K562 (cell line): Measurements from ENCODE around the gene NDUFV2.

Experiments used
- CEBPB ChIP-seq: fragments of 450-650 bp; IDR thresholded peaks from 2 replicates; pipeline ENCODE4 v1.6.1; 2016; ENCODE audit warnings: missing genetic modification characterization, missing compliant biosample characterization
- GATAD2B ChIP-seq: fragments of 450-650 bp; IDR thresholded peaks from 2 replicates; pipeline ENCODE4 v1.6.1; 2017; ENCODE audit warnings: mild to moderate bottlenecking, borderline replicate concordance
- KLF10 ChIP-seq: fragments of 250-450 bp; sonication (Bioruptor Pico); IDR thresholded peaks from 2 replicates; pipeline ENCODE4 v1.6.1; 2021; ENCODE audit warnings: matching md5 sums
- RNF2 ChIP-seq: sonication (generic); IDR thresholded peaks from 2 replicates; pipeline ENCODE4 v1.6.1; 2016
- TF ChIP-seq, protein P1 (sequence below): fragments of 250-450 bp; sonication (Bioruptor Pico); IDR thresholded peaks from 2 replicates; pipeline ENCODE4 v1.9.0; 2021; ENCODE audit warnings: mild to moderate bottlenecking, inconsistent platforms

DNA sequence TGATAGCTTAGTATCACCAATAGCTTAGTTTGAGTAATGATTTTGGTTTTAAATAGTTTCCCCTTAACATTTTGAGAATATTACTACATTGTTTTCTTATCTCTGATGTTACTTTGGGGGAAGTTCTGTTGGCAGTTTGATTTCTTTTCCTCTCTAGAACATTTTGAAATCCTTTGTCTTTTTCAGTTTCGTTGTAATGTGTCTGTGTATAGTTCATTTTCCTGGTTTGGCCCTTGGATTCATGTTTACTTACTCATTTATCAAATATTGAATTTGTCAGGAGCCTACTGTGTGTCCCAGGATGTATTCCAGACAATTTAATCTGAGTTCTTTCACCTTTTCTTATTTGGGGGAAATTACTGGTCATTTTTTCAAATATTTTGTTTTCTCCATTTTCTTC lies 50.8 kb downstream of the NDUFV2 start:
- TF ChIP-seq KLF10 (CRISPR knock-in tag) (no peak), GATAD2B (no peak), RNF2 (no peak), CEBPB (tag) (no peak)
- TF ChIP-seq, protein P1, sequence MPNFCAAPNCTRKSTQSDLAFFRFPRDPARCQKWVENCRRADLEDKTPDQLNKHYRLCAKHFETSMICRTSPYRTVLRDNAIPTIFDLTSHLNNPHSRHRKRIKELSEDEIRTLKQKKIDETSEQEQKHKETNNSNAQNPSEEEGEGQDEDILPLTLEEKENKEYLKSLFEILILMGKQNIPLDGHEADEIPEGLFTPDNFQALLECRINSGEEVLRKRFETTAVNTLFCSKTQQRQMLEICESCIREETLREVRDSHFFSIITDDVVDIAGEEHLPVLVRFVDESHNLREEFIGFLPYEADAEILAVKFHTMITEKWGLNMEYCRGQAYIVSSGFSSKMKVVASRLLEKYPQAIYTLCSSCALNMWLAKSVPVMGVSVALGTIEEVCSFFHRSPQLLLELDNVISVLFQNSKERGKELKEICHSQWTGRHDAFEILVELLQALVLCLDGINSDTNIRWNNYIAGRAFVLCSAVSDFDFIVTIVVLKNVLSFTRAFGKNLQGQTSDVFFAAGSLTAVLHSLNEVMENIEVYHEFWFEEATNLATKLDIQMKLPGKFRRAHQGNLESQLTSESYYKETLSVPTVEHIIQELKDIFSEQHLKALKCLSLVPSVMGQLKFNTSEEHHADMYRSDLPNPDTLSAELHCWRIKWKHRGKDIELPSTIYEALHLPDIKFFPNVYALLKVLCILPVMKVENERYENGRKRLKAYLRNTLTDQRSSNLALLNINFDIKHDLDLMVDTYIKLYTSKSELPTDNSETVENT (CRISPR knock-in tag) = no peak
